ENCODE measurements around the gene TMPRSS6. TPM values are rescaled to one million over a fixed set of nuclear protein-coding genes. Genes with fewer than 3 reads are reported as not detected.

TMPRSS6 gene
- total and polyA plus RNA-seq, 8 donors = 0.45 to 1.5 (median 0.64) TPM; not detected in 1

DNA sequence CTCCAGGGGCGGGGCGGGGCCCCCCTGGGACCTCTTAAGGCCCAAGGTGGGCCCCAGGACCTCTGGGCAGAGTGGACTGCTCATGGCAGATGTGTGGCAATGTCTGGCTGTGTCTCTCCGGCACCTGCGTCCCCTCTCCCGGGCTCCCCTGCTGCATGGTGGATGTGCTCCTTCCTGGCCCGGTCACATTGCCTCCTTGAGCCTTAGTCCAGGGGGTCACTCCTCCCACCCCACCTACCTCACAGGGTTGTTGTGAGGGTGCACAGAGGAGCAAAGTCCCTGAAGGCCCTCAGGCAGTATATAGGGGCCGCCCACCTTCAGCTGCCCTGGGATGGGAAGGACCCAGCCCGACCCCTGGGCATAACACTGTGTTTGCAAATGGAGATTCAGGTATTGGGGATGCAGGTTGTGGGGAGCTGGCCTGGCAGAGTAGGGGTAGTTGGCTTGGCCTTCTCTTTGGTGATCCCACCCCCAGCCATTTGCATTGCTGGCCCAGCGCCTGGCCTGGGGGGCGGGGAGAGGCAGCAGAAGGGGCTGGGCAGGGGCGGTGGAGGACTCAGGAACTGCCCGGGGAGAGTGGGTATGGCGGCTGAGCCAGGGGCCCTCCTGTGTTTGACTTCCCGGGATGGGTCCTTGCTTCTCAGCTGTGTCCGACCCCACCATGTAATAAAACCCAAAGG is 46.7 kb downstream of the TMPRSS6 start:
- Histone ChIP-seq H3K36me3 (peaks cover 0 to 42% of the 10 kb centered on the region in 2 donors), H3K27ac (no peak overlapping the region), H3K9me3 (no peaks in the 10 kb centered on the region), H3K27me3 (peaks cover 0 to 8% of the 10 kb centered on the region in 2 donors), H3K4me3 (no peak overlapping the region), H3K4me1 (no peaks in the 10 kb centered on the region)
- no peak for TF ChIP-seq CTCF (IDR thresholded peaks at IDR 0.05)
- DNase-seq (no peak), ATAC-seq (no peak)
- intact Hi-C loops (cut with DNase I) = no loop called here

GRCh38 chr22:37062376-37062675 is 47.2 kb downstream of the TMPRSS6 start:
- peaks cover 0 to 47% of the 10 kb centered on the region in 2 donors for H3K36me3 ChIP-seq
- H3K27ac ChIP-seq = no peak overlapping the region
- no peak for TF ChIP-seq CTCF (IDR thresholded peaks at IDR 0.05)
- H3K9me3 ChIP-seq = no peaks in the 10 kb centered on the region
- peaks cover 0 to 3% of the 10 kb centered on the region in 2 donors for H3K27me3 ChIP-seq
- no peak for DNase-seq
- ATAC-seq = no peak
- H3K4me1 ChIP-seq = no peaks in the 10 kb centered on the region
- no peak overlapping the region for H3K4me3 ChIP-seq
- intact Hi-C loops (cut with DNase I) = no loop called here

DNA sequence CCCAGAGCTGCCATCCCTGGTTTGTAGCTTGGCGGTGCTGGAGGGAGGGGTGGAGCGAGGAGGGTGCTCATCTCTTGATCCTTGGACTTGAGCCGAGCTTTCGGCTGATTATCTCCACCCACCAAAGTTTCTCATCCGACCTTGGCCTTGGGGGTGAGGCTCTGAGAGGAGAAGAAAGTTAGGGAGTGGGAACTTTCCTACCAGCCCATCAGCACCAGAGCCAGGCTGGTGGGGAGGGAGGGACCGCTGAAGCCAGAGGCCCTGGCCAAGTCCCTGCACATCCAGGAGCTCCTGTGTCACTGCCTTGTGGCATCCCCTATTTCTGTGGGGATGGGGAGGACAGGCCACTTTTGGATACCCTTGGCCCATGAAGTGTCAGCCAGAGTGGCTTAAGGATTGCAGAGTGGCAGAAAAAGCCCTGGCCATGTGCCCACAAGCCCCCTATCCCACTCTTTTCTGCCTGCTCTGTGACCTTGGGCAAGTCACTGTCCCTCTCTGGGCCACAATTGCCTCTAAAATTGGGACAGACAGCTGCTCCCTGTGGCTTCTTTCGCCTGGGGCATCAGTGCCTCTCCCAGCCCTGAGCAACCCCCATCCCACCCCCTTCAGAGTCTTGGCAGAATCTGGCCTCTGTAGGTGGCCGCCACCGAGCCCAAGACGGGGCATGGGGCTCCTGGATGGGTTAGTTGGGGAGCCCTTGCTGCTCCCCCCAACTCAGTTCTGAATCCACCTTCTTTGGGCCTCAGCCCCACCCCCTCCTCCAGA is 47.7 kb downstream of the TMPRSS6 start:
- no peak for ATAC-seq
- Histone ChIP-seq H3K27me3 (no peaks in the 10 kb centered on the region), H3K4me3 (no peak overlapping the region), H3K9me3 (no peaks in the 10 kb centered on the region), H3K27ac (no peak overlapping the region), H3K36me3 (peaks cover 0 to 52% of the 10 kb centered on the region in 2 donors), H3K4me1 (no peaks in the 10 kb centered on the region)
- no peak for TF ChIP-seq CTCF (IDR thresholded peaks at IDR 0.05)
- no peak for DNase-seq
- intact Hi-C loops (cut with DNase I) = no loop called here

DNA sequence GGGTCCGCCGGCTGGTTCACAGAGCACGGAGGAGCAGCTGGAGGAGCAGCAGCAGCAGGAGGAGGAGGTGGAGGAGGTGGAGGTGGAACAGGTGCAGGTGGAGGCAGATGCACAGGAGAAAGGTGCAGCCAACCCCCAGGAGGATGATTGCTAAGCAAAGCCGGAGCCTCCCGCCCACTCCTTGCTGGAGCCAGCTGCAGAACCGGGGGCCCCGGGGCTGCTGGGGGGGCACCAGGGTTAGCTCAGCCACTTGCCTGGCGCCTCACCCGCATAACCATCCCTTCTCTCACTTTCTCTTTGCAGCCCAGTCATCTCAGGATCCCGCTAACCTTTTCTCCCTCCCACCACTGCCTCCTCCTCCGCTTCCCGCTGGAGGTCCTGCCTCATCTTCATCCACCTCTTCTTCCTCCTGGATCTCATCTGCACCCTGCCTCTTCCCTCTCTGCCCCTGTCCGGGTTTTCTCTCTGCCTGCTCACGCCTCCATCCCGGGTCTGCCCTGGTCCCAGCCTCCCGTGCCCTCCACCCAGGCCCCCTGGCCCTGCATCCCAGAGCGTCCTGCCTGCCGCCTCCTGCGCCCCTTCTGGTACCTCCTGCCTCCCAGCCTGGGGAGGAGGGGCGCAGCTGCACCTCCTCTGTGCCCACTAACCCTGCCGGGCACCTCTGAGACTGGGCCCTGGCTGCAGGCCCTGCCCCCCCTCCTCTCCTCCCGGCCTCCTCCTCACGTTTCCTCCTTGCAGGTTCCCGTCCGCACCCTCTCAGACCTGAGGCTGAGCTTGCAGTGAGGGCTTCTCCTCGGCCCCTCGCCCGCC is 48.5 kb downstream of the TMPRSS6 start:
- no peaks in the 10 kb centered on the region for H3K4me1 ChIP-seq
- peaks cover 0 to 58% of the 10 kb centered on the region in 2 donors for H3K36me3 ChIP-seq
- no peak for TF ChIP-seq CTCF (IDR thresholded peaks at IDR 0.05)
- H3K4me3 ChIP-seq = no peak overlapping the region
- no peak overlapping the region for H3K27ac ChIP-seq
- ATAC-seq (no peak), DNase-seq (no peak)
- H3K27me3 ChIP-seq = no peaks in the 10 kb centered on the region
- no peaks in the 10 kb centered on the region for H3K9me3 ChIP-seq
- intact Hi-C loops (cut with DNase I) = no loop called here
